ENCODE data around the gene SFTA2.
"Not testable (repeated sequence)": the region's sequence is repeated elsewhere in the genome, so short reads cannot be mapped to it uniquely, and the experiment has no call there.

Gene SFTA2

GRCh38 chr6:30912746-30913520 lies 19.0 kb downstream of the SFTA2 start:
- no peak for DNase-seq (ENCODE audit: low read depth)

- DNase-seq (ENCODE audit: low read depth), result not testable (repeated sequence)
Observed at GRCh38 chr6:30910473-30910872, 21.5 kb downstream of the SFTA2 start.

DNA sequence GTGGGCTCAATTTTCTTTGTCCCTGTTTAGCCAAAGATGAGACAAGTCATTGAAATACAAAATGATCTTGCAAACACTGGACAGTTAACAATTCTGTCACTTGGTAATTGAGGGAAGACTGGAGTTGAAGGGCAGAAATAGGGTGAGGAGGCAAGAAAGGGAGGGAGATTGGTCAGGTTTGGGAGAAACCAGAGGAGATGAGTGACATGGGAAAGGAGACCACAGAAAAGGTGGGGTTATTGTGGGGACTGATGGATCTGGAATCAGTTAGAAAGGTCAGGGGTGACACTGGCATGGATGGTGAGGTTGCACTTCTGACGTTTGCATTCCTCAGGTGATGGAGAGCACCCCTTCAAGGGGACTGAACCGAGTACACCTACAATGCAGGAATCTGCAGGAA lies 23.3 kb downstream of the SFTA2 start:
- no peak for DNase-seq (ENCODE audit: low read depth)

DNA sequence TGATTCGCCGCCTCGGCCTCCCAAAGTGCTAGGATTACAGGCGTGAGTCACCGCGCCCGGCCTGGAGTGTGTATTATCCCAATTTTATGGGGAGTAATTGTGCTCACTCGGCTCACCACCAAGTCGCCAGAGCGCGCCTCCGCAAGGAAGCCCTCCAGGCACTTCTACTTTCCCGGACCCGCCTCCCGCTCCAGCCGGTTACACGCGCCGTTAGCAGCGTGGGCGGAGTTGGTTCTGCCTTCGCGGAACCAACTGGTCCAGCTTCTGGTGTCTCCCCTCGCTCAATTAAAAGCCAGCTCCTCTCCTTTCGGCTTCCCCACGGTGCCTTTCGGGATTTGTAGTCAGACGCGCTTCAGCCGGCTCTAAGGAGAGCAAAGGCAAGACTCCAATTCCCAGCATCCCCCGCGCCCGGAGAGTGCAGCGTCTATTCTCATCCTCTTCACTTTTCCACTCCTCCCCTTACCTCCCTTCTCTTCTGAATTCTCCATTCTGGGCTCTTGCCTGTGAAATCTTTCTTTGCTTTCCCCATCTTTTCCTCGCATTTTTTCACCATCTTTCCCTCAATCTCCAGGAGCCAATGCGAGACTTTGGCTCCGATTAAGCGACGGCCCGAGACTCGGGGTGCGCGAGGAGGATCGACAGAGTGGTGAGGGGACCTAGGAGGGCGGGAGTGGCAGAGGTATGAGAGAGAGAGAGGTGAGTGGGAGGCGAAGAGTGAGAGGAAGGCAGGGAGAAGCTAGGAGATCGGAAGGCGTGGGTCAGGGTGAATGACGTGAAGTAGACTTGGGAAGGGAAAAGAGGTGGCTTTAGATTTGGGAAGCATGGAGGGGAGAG lies 24.0 kb downstream of the SFTA2 start, which contains the start of gene GTF2H4:
GTF2H4 (plus strand) TSS at position 450 of the 834 bp plus-strand sequence.
- DNase-seq (ENCODE audit: low read depth), result peak; percentile 95

DNA sequence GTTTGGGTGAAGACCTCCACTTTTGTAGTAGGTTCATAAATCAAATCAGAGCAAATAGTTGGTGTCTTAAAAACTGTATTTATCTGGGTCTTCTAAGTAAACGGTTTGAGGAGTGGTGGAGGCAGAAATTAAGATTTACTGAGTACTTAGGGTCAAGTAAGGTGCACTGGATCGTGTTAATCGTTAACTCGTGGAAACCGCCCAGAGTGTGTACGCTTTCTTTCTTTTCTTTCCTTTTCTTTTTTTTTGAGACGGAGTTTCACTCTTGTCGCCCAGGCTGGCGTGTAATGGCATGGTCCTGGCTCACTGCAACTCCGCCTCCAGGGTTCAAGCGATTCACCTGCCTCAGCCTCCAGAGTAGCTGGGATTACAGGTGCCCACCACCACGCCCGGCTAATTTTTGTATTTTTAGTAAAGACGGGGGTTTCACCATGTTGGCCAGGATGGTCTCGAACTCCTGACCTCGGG lies 24.6 kb downstream of the SFTA2 start:
- DNase-seq (ENCODE audit: low read depth), result not testable (repeated sequence)

DNA sequence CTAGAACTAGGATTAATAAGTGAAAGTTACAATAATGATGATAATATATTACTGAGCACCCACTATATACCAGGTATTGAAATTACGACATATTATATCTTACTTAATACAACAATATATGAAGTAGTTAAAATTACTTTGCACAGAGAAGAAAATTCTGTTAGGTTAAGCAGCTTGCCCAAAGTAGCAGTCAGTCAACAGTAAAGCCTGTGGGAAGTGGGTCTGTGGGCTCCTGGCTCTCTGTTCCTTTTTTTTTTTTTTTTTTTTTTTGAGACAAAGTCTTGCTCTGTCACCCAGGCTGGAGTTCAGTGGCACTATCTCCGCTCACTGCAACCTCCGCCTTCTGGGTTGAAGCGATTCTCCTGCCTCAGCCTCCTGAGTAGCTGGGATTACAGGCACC lies 28.7 kb downstream of the SFTA2 start:
- no peak for DNase-seq (ENCODE audit: low read depth)

- no peak for DNase-seq (ENCODE audit: low read depth)
Observed at GRCh38 chr6:30902709-30903108, 29.3 kb downstream of the SFTA2 start.

GRCh38 chr6:30902196-30902595 lies 29.8 kb downstream of the SFTA2 start:
- DNase-seq (ENCODE audit: low read depth), result not testable (repeated sequence)

GRCh38 chr6:30901436-30901835 lies 30.5 kb downstream of the SFTA2 start:
- no peak for DNase-seq (ENCODE audit: low read depth)

DNA sequence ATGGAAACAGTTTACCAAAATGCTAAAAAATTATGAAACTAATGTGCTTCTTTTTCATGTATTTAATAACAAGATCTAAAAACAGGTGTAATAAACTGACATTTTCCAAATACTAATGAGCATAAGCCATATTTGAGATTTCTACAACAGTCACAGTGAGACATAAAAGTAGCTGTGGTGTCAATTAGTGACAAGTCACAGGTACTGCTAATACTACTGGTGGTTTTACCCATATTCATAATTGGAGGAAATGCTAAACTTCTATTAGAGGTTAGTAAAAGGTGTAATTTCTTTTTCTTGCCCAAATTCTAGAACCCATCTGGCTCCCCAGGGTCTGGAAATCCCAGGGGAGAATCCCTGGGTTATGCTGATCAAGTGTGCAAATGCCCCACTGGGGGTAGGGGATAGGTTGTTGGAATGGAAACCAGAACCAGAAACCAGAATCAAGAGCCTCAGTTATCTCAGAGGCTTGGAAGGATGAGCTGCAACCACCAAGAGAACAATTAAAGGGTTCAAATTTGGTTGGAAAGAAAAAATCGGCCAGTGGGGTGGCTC lies 31.0 kb downstream of the SFTA2 start:
- DNase-seq (ENCODE audit: low read depth), result no peak

GRCh38 chr6:30898750-30899360 lies 33.1 kb downstream of the SFTA2 start:
- DNase-seq (ENCODE audit: low read depth), result no peak

DNA sequence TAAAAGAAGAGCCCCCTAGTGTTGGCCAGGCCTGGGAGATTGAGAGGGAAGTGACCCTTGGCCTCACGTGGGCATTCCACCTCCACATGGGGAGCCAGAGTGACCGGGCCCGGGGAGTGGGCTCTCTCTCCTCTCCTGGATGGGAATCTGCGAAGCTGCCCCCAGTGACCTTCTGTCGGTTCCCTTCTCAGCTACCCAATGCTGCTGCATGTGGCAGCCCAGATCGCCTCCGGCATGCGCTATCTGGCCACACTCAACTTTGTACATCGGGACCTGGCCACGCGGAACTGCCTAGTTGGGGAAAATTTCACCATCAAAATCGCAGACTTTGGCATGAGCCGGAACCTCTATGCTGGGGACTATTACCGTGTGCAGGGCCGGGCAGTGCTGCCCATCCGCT lies 34.1 kb downstream of the SFTA2 start:
- no peak for DNase-seq (ENCODE audit: low read depth)

DNA sequence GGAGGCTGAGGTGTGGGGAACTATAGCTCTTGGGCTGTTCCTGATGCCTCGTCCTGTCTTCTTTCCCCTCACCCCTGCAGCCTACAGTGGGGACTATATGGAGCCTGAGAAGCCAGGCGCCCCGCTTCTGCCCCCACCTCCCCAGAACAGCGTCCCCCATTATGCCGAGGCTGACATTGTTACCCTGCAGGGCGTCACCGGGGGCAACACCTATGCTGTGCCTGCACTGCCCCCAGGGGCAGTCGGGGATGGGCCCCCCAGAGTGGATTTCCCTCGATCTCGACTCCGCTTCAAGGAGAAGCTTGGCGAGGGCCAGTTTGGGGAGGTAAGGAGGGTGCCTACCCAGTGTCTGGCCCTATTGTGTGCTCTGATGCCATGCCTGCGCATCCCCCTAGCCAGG lies 35.4 kb downstream of the SFTA2 start:
- DNase-seq (ENCODE audit: low read depth), result no peak

GRCh38 chr6:30895343-30895742 lies 36.6 kb downstream of the SFTA2 start:
- no peak for DNase-seq (ENCODE audit: low read depth)

DNA sequence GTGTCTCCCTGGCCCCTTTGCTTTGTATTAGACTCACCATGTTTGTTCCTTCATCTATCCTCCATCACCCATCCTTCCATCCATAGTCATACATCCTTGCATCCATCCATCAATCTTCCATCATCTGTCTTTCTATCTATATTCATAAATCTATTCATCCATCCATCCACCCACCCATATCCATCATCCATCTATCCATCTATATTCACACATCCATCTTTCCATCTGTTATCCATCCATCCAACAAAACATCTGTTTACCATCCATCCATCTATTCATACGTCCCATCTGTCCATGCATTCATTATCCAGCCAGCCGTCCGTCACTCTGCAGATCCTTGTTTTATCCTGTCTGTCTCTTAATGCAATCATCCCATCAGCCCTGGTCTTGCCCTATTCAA lies 37.0 kb downstream of the SFTA2 start:
- DNase-seq (ENCODE audit: low read depth), result no peak

DNA sequence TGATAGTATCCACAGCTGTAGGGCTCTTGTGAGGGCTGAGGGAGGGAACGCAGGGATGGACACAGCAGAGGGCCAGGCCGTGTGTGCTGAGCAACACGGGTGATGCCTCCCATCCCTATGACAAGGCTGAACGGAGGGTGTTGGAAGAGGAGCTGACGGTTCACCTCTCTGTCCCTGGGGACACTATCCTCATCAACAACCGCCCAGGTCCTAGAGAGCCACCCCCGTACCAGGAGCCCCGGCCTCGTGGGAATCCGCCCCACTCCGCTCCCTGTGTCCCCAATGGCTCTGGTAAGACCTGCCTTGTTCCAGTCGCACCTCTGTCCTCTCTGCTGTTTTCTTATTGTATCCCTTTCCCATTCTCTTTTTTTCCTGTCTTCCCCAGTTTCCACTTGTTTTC lies 37.6 kb downstream of the SFTA2 start:
- no peak for DNase-seq (ENCODE audit: low read depth)

DNA sequence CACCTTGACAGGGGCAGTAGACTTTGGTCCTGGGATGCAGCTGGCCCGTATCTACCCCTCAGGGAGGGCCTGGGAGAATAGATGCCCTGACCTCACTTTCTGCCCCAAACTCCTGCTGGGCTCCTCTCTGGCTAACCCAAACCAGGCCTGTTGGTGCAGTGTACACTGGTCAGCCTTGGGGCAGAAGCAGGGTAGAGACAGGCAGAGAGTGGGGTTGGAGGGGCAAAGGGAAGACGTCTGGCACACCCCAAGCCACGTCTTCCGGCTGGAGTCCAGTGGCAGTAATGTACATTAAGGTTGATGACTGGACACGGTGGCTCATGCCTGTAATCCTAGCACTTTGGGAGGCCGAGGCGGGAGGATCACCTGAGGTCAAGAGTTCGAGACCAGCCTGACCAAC lies 38.3 kb downstream of the SFTA2 start:
- no peak for DNase-seq (ENCODE audit: low read depth)

GRCh38 chr6:30893001-30893591 lies 38.9 kb downstream of the SFTA2 start:
- DNase-seq (ENCODE audit: low read depth), result no peak

DNA sequence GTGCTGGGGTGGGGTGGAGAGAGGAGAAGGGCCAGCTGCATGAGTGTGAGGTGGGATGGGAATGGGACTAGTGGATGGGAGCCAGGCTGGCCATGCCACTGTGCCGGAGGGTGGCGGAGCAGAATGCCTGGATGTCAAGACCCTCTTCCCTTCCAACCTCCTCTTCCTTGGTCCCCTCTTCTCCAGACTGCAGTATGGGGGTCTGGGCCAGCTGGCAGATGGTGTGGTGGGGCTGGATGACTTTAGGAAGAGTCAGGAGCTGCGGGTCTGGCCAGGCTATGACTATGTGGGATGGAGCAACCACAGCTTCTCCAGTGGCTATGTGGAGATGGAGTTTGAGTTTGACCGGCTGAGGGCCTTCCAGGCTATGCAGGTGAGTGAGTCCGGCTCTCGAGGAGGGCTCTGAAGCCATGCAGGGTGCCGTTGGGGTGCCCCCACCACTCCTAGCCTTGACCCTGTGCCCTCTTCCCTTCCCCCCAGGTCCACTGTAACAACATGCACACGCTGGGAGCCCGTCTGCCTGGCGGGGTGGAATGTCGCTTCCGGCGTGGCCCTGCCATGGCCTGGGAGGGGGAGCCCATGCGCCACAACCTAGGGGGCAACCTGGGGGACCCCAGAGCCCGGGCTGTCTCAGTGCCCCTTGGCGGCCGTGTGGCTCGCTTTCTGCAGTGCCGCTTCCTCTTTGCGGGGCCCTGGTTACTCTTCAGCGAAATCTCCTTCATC lies 40.0 kb downstream of the SFTA2 start:
- DNase-seq (ENCODE audit: low read depth), result no peak

GRCh38 chr6:30891450-30891723 lies 40.6 kb downstream of the SFTA2 start:
- DNase-seq (ENCODE audit: low read depth), result no peak

DNA sequence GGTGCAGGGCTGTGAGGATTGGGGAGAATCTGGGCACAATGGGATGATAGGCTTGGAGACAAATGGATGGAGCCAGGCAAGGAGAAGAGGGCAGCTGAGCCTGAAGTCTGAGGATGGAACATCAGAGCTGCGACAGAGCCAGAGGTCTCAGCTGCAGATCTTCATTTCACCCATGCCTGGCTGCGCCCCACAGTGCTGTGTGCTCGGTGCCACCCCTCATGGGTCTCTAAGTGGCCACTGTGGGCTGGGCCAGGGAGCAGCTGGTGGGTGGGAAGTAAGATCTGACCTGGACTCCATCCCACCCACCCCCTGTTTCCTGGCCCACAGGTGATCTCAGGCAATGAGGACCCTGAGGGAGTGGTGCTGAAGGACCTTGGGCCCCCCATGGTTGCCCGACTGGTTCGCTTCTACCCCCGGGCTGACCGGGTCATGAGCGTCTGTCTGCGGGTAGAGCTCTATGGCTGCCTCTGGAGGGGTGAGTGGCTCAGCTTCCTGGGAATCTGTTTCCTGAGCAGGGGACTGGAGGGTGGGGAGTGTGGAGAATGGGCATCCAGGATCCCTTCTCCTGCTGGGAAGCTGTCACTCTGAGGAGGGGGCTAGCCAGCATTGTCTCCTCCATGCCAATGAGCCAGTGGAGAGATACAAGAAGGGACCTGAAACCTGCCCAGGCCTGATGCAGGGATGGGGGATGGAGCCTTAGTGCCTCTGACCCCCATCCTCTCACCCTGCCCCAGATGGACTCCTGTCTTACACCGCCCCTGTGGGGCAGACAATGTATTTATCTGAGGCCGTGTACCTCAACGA lies 41.1 kb downstream of the SFTA2 start:
- DNase-seq (ENCODE audit: low read depth), result no peak
